ENCODE measurements around the gene EFNA4. TPM values are rescaled to one million over a fixed set of nuclear protein-coding genes. Genes with fewer than 3 reads are reported as not detected.
A peak's percentile ranks its signal among the peaks of the same experiment; 100 is the strongest.

Gene EFNA4
- total and polyA plus RNA-seq, 9 of the 15 experiments (the other 6 are each of a cell fraction or from before 2014, with no cell fraction given) = 0.68 to 7.4 (median 6.1) TPM

DNA sequence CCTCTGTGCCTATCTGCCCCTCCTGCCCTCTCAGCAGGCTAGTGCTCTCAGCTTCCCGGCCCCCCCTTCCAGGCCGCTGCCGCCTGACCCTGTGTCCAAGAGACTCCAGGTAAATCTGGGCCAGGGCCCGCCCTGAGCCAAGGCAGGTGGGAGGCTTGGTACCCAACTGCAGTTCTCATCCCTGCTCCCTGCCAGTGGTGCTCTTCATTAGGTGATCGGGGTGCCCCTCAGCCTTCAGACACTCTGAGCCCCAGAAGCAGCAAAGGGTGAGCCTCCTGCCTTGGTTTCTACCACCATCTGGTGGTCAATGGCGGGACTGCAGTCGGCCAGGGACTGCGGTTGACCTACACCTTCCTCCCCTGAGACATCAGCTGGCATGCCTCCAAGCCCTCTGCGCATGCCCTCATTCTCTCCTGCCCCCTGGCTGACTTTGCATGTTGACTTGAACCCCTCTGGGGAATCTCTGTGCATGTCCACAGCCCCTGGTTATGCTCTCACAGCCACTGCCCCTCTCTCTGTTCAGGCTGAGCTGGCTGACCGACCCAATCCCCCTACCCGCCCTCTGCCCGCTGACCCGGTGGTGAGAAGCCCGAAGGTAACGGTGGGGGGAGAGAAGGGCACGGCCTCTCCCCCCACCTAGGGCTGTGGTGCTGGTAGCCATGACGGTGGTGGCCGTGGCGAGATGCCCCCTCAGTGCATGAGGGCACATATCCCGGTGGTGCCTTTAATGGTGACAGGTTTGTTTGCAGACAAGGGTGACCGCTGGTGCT lies 2.0 kb upstream of the EFNA4 start (continued):
- no peak for TF ChIP-seq HNRNPUL1 (IDR thresholded peaks at IDR 0.05; ENCODE audit: low read length)
- no peak for TF ChIP-seq MEIS2 (IDR thresholded peaks at IDR 0.05; ENCODE audit: partially characterized antibody)
- TF ChIP-seq, protein P1, sequence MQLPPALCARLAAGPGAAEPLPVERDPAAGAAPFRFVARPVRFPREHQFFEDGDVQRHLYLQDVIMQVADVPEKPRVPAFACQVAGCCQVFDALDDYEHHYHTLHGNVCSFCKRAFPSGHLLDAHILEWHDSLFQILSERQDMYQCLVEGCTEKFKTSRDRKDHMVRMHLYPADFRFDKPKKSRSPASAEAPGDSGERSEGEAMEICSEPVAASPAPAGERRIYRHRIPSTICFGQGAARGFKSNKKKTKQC (CRISPR knock-in tag; IDR thresholded peaks at IDR 0.05) = 0 out of 2 replicates have a peak, but pooled peaks have one; percentile 29
- no peak for TF ChIP-seq PPARD (CRISPR knock-in tag; IDR thresholded peaks at IDR 0.05)
- TF ChIP-seq, protein P2, sequence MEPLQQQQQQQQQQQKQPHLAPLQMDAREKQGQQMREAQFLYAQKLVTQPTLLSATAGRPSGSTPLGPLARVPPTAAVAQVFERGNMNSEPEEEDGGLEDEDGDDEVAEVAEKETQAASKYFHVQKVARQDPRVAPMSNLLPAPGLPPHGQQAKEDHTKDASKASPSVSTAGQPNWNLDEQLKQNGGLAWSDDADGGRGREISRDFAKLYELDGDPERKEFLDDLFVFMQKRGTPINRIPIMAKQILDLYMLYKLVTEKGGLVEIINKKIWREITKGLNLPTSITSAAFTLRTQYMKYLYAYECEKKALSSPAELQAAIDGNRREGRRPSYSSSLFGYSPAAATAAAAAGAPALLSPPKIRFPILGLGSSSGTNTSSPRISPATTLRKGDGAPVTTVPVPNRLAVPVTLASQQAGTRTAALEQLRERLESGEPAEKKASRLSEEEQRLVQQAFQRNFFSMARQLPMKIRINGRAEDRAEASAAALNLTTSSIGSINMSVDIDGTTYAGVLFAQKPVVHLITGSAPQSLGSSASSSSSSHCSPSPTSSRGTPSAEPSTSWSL (CRISPR knock-in tag; IDR thresholded peaks at IDR 0.05; ENCODE audit: borderline replicate concordance) = no peak
- TF ChIP-seq CC2D1A (IDR thresholded peaks at IDR 0.05) = peak; percentile 91; the same call in 1 of the 2 replicates
- TF ChIP-seq CREBBP (IDR thresholded peaks at IDR 0.05; ENCODE audit: low read depth, low read length) = no peak
- TF ChIP-seq, protein P3, sequence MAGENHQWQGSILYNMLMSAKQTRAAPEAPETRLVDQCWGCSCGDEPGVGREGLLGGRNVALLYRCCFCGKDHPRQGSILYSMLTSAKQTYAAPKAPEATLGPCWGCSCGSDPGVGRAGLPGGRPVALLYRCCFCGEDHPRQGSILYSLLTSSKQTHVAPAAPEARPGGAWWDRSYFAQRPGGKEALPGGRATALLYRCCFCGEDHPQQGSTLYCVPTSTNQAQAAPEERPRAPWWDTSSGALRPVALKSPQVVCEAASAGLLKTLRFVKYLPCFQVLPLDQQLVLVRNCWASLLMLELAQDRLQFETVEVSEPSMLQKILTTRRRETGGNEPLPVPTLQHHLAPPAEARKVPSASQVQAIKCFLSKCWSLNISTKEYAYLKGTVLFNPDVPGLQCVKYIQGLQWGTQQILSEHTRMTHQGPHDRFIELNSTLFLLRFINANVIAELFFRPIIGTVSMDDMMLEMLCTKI (IDR thresholded peaks at IDR 0.05; ENCODE audit: partially characterized antibody) = no peak
- TF ChIP-seq, protein P4, sequence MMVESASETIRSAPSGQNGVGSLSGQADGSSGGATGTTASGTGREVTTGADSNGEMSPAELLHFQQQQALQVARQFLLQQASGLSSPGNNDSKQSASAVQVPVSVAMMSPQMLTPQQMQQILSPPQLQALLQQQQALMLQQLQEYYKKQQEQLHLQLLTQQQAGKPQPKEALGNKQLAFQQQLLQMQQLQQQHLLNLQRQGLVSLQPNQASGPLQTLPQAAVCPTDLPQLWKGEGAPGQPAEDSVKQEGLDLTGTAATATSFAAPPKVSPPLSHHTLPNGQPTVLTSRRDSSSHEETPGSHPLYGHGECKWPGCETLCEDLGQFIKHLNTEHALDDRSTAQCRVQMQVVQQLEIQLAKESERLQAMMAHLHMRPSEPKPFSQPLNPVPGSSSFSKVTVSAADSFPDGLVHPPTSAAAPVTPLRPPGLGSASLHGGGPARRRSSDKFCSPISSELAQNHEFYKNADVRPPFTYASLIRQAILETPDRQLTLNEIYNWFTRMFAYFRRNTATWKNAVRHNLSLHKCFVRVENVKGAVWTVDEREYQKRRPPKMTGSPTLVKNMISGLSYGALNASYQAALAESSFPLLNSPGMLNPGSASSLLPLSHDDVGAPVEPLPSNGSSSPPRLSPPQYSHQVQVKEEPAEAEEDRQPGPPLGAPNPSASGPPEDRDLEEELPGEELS (CRISPR knock-in tag; IDR thresholded peaks at IDR 0.05; ENCODE audit: borderline replicate concordance) = 0 out of 2 replicates have a peak, but pooled peaks have one; percentile 27
- TF ChIP-seq, protein P5, sequence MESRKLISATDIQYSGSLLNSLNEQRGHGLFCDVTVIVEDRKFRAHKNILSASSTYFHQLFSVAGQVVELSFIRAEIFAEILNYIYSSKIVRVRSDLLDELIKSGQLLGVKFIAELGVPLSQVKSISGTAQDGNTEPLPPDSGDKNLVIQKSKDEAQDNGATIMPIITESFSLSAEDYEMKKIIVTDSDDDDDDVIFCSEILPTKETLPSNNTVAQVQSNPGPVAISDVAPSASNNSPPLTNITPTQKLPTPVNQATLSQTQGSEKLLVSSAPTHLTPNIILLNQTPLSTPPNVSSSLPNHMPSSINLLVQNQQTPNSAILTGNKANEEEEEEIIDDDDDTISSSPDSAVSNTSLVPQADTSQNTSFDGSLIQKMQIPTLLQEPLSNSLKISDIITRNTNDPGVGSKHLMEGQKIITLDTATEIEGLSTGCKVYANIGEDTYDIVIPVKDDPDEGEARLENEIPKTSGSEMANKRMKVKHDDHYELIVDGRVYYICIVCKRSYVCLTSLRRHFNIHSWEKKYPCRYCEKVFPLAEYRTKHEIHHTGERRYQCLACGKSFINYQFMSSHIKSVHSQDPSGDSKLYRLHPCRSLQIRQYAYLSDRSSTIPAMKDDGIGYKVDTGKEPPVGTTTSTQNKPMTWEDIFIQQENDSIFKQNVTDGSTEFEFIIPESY (CRISPR knock-in tag; IDR thresholded peaks at IDR 0.05) = peak; percentile 72
- TF ChIP-seq, protein P6, sequence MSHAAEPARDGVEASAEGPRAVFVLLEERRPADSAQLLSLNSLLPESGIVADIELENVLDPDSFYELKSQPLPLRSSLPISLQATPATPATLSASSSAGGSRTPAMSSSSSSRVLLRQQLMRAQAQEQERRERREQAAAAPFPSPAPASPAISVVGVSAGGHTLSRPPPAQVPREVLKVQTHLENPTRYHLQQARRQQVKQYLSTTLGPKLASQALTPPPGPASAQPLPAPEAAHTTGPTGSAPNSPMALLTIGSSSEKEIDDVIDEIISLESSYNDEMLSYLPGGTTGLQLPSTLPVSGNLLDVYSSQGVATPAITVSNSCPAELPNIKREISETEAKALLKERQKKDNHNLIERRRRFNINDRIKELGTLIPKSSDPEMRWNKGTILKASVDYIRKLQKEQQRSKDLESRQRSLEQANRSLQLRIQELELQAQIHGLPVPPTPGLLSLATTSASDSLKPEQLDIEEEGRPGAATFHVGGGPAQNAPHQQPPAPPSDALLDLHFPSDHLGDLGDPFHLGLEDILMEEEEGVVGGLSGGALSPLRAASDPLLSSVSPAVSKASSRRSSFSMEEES (CRISPR knock-in tag; IDR thresholded peaks at IDR 0.05) = no peak
- TF ChIP-seq, protein P7, sequence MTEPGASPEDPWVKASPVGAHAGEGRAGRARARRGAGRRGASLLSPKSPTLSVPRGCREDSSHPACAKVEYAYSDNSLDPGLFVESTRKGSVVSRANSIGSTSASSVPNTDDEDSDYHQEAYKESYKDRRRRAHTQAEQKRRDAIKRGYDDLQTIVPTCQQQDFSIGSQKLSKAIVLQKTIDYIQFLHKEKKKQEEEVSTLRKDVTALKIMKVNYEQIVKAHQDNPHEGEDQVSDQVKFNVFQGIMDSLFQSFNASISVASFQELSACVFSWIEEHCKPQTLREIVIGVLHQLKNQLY (CRISPR knock-in tag; conservative IDR thresholded peaks at IDR 0.05) = no peak
- no peak for TF ChIP-seq EZH2 (IDR thresholded peaks at IDR 0.05; ENCODE audit: borderline replicate concordance, low read depth, low read length)
- peak; percentile 68; the same call in 1 of the 2 replicates for TF ChIP-seq CTBP1 (IDR thresholded peaks at IDR 0.05; ENCODE audit: borderline replicate concordance)
- no peak for TF ChIP-seq PHF20 (IDR thresholded peaks at IDR 0.05; ENCODE audit: partially characterized antibody)
- no peak for TF ChIP-seq ZNF668 (CRISPR knock-in tag; IDR thresholded peaks at IDR 0.05)

Data from K562 (cell line).